GM21423 (cell line): ENCODE data around the gene NLGN2.

ENCODE experiments used
- ATAC-seq: cut with Tn5 transposase; IDR thresholded peaks from one replicate; pipeline ENCODE4 v1.9.1; 2021; ENCODE audit warnings: mild to moderate bottlenecking, moderate library complexity; ENCODE audit not compliant: unreplicated experiment

NLGN2 gene

GRCh38 chr17:7462474-7463371 lies 55.1 kb downstream of the NLGN2 start:
- ATAC-seq, result no peak

- no peak for ATAC-seq
Measured at GRCh38 chr17:7463372-7463846, 55.8 kb downstream of the NLGN2 start.

- ATAC-seq, result no peak
Measured at GRCh38 chr17:7464081-7464480, 56.4 kb downstream of the NLGN2 start.

- no peak for ATAC-seq
Measured at GRCh38 chr17:7465597-7466275, 58.1 kb downstream of the NLGN2 start.

GRCh38 chr17:7466318-7466638 lies 58.6 kb downstream of the NLGN2 start:
- no peak for ATAC-seq

DNA sequence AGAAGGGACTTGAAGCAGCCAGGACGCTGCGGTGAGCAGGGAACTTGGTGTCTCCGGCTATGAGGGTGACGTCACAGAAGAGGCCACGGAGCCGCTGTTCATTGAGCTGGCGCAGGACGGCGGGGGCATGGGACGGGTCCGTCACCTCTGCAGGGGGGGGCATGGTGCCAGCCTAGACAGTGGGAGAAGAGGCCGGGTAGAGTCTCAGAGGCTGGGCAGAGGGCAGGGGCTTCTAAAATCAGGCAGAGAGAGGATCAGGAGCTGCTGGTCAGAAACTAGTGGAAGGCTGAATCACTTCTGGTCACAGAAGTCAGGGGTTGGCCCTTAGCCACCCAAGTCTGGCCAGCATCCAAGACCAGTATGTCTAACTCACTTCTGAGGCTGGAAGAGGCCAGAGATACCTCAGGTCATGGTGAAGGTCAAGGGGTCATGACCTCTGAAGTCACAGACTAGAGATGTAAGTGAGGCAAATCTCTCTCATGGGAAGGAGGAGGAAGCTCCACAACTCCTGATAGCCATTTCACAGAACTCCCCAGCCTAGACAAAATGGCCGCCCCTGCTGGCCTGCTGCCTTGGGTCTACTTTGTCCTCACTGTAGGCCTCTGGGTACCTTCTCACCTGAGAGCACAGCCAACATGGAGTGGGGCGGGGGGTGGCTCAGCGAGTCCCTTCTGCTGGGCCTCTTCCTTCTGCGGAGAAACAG lies 59.1 kb downstream of the NLGN2 start:
- ATAC-seq, result no peak

GRCh38 chr17:7467498-7467897 lies 59.9 kb downstream of the NLGN2 start:
- no peak for ATAC-seq

- ATAC-seq, result no peak
Measured at GRCh38 chr17:7468290-7468689, 60.6 kb downstream of the NLGN2 start.

DNA sequence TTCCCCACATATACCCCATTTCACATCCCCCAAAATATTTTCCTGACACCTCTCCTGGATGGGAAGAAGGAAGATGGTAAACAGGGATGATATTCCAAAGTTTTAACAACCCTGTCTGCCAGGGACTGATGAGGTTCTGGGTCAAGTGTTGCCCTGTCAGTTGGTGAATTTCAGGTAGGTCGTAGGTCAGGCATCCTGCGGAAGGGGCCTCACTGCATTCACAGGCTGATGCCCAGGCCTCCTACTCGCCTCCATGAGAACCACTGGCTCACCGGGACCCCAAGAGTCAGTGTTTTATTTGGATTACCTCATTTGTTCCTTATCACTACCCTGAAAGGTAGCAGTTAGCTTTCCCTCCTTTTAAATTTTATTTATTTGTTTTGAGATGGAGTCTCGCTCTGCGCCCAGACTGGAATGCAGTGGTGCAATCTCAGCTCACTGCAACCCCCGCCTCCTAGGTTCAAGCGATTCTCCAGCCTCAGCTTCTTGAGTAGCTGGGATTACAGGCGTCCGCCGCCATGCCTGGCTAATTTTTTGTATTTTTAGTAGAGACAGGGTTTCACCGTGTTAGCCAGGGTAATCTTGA lies 61.3 kb downstream of the NLGN2 start:
- ATAC-seq, result no peak
